A549 (cell line): ENCODE measurements around the gene SCARB2. TPM values are rescaled to one million over a fixed set of nuclear protein-coding genes. Genes with fewer than 3 reads are reported as not detected.

Experiments
- ATAC-seq, 2 experiments: fragments of 200-7000 bp in 1 of 2; fragments of >200 bp in 1 of 2; cut with Nextera tagmentation in 1 of 2; cut with Tn5 transposase in 1 of 2; 3 replicates each; pipeline versions ENCODE4 v1.8.0 to v1.9.1; 2018 to 2020; ENCODE audit warnings: mild to moderate bottlenecking in 1 of 2, moderate library complexity in 1 of 2
- CTCF ChIA-PET: fragments of 300-600 bp; sonication (Branson Sonifier 250); formaldehyde crosslinking; extraction: SDS; loops from one replicate; lab custom pipeline; 2021; ENCODE audit warnings: antibody characterized with exemption, inconsistent platforms; lab: Yijun Ruan, JAX
- POLR2A ChIA-PET: fragments of 350-600 bp; formaldehyde crosslinking; extraction: SDS; loops from one replicate; lab custom pipeline; 2021; ENCODE audit warnings: antibody characterized with exemption, inconsistent platforms; lab: Yijun Ruan, JAX
- DNase-seq, 2 experiments: peaks; one replicate each; pipeline versions ENCODE4 v3.0.0 to v3.0.0-alpha.2; 2011 to 2016; ENCODE audit warnings: low read depth in 1 of 2, low spot score in 1 of 2
- FAIRE-seq: peaks from 2 replicates; lab custom pipeline; 2011; peaks lifted over from hg19 to GRCh38; lab: Jason Lieb, UNC
- H3K27ac ChIP-seq, 2 experiments: fragments of >200 bp; sonication (Bioruptor Twin); formaldehyde crosslinking; 3 replicates each; pipeline ENCODE4 v1.5.1; 2016 to 2017
- H3K4me1 ChIP-seq: fragments of >200 bp; sonication (Bioruptor Twin); formaldehyde crosslinking; 3 replicates; pipeline ENCODE4 v1.6.1; 2016
- H3K4me2 ChIP-seq: fragments of >200 bp; sonication (Bioruptor Twin); formaldehyde crosslinking; 3 replicates; pipeline ENCODE4 v1.6.1; 2016
- H3K4me3 ChIP-seq: fragments of >200 bp; sonication (Bioruptor Twin); formaldehyde crosslinking; 3 replicates; pipeline ENCODE4 v1.5.1; 2016
- H3K9me3 ChIP-seq: fragments of >200 bp; sonication (Bioruptor Twin); formaldehyde crosslinking; 3 replicates; pipeline ENCODE4 v1.6.1; 2016
- CBX8 ChIP-seq: fragments of 200-600 bp; sonication (generic); IDR thresholded peaks from 2 replicates; pipeline ENCODE4 v1.6.1; 2016
- CHD4 ChIP-seq: fragments of 200-600 bp; sonication (generic); IDR thresholded peaks from 2 replicates; pipeline ENCODE4 v1.6.1; 2016; ENCODE audit warnings: antibody characterized with exemption, mild to moderate bottlenecking, borderline replicate concordance
- CTCF ChIP-seq: fragments of >200 bp; sonication (Bioruptor Twin); formaldehyde crosslinking; IDR thresholded peaks from 3 replicates; pipeline ENCODE4 v1.5.1; 2016
- E2F6 ChIP-seq: IDR thresholded peaks from 2 replicates; pipeline ENCODE4 v1.6.1; 2012; ENCODE audit warnings: low read depth, borderline replicate concordance
- ELK1 ChIP-seq: fragments of 150-350 bp; IDR thresholded peaks from 2 replicates; pipeline ENCODE4 v1.6.1; 2014; ENCODE audit warnings: low read depth, mild to moderate bottlenecking, low read length
- ESRRA ChIP-seq: fragments of 150-350 bp; IDR thresholded peaks from 2 replicates; pipeline ENCODE4 v1.6.1; 2014; ENCODE audit warnings: mild to moderate bottlenecking, low read length, borderline replicate concordance
- FOSB ChIP-seq: fragments of 250-450 bp; sonication (Bioruptor Pico); IDR thresholded peaks from 2 replicates; pipeline ENCODE4 v1.5.0; 2020; ENCODE audit warnings: mild to moderate bottlenecking, moderate library complexity
- HES2 ChIP-seq: fragments of >200 bp; sonication (Bioruptor Twin); formaldehyde crosslinking; IDR thresholded peaks from 2 replicates; pipeline ENCODE4 v1.6.1; 2016
- HOXA7 ChIP-seq: fragments of 250-450 bp; sonication (Bioruptor Pico); IDR thresholded peaks from 2 replicates; pipeline ENCODE4 v1.5.0; 2020; ENCODE audit warnings: mild to moderate bottlenecking, moderate library complexity
- HOXB13 ChIP-seq: fragments of 250-450 bp; sonication (Bioruptor Pico); IDR thresholded peaks from 2 replicates; pipeline ENCODE4 v1.5.0; 2020; ENCODE audit warnings: low read depth, mild to moderate bottlenecking, moderate library complexity
- KDM1A ChIP-seq: fragments of 200-600 bp; sonication (generic); IDR thresholded peaks from 2 replicates; pipeline ENCODE4 v1.6.1; 2016; ENCODE audit warnings: low read depth, mild to moderate bottlenecking
- KDM5A ChIP-seq: fragments of 200-600 bp; sonication (generic); IDR thresholded peaks from 2 replicates; pipeline ENCODE4 v1.6.1; 2016; ENCODE audit warnings: antibody characterized with exemption, mild to moderate bottlenecking
- MAFK ChIP-seq: fragments of 450-650 bp; IDR thresholded peaks from 2 replicates; pipeline ENCODE4 v1.6.1; 2014; ENCODE audit not compliant: partially characterized antibody
- MAX ChIP-seq: IDR thresholded peaks from 2 replicates; pipeline ENCODE4 v1.6.1; 2012
- MAZ ChIP-seq: fragments of 150-350 bp; IDR thresholded peaks from 2 replicates; pipeline ENCODE4 v1.6.1; 2014; ENCODE audit warnings: antibody characterized with exemption, low read depth, low read length, borderline replicate concordance
- MYC ChIP-seq: IDR thresholded peaks from 2 replicates; pipeline ENCODE4 v1.6.1; 2012; ENCODE audit warnings: mild to moderate bottlenecking, inconsistent platforms, low read length, improper control_type of control experiment, borderline replicate concordance
- NFE2L2 ChIP-seq: fragments of 150-350 bp; conservative IDR thresholded peaks from 2 replicates; pipeline ENCODE4 v1.6.1; 2014; ENCODE audit warnings: low read length
- NPAS2 ChIP-seq: fragments of 250-450 bp; sonication (Bioruptor Pico); IDR thresholded peaks from 2 replicates; pipeline ENCODE4 v1.8.0; 2022; ENCODE audit warnings: mild to moderate bottlenecking, moderate library complexity, borderline replicate concordance
- PBX3 ChIP-seq: IDR thresholded peaks from 2 replicates; pipeline ENCODE4 v1.6.1; 2012
- POLR2A ChIP-seq: IDR thresholded peaks from 2 replicates; pipeline ENCODE4 v1.6.1; 2012; ENCODE audit warnings: mild to moderate bottlenecking, low read length
- RCOR1 ChIP-seq: fragments of 150-350 bp; IDR thresholded peaks from 2 replicates; pipeline ENCODE4 v1.6.1; 2014; ENCODE audit warnings: antibody characterized with exemption, low read length, low read depth
- REST ChIP-seq: fragments of 200-600 bp; sonication (generic); IDR thresholded peaks from 2 replicates; pipeline ENCODE4 v1.6.1; 2016; ENCODE audit warnings: antibody characterized with exemption, mild to moderate bottlenecking, moderate library complexity
- RFX5 ChIP-seq: fragments of 450-650 bp; IDR thresholded peaks from 2 replicates; pipeline ENCODE4 v1.7.1; 2014; ENCODE audit warnings: antibody characterized with exemption, mild to moderate bottlenecking, moderate library complexity
- SREBF2 ChIP-seq: fragments of 450-650 bp; IDR thresholded peaks from 2 replicates; pipeline ENCODE4 v1.6.1; 2014; ENCODE audit warnings: mild to moderate bottlenecking, moderate library complexity
- TFCP2L1 ChIP-seq: fragments of 250-450 bp; sonication (Bioruptor Pico); IDR thresholded peaks from 2 replicates; pipeline ENCODE4 v1.5.0; 2021; ENCODE audit warnings: mild to moderate bottlenecking
- USF2 ChIP-seq: fragments of 450-650 bp; IDR thresholded peaks from 2 replicates; pipeline ENCODE4 v1.6.1; 2014; ENCODE audit warnings: antibody characterized with exemption
- ZNF302 ChIP-seq: fragments of 250-450 bp; sonication (Bioruptor Pico); IDR thresholded peaks from 2 replicates; pipeline ENCODE4 v1.9.0; 2021; ENCODE audit warnings: inconsistent platforms, mild to moderate bottlenecking, moderate library complexity
- ZSCAN20 ChIP-seq: fragments of 250-450 bp; sonication (Bioruptor Pico); IDR thresholded peaks from 2 replicates; pipeline ENCODE4 v1.8.0; 2022; ENCODE audit warnings: mild to moderate bottlenecking, moderate library complexity
- WGBS: methylation state at CpG from one replicate; pipeline ENCODE4 v1.1.6; 2017; ENCODE audit errors: missing lambda C conversion rate; 5-methylcytosine and 5-hydroxymethylcytosine counted together
- polyA plus RNA-seq, 4 experiments: library from polyadenylated mRNA; depleted of rRNA in 3 of 4; stranded (reverse); fragments of >200 nt; fragmentation: RNase III in 1 of 4; extraction: RNeasy Plus Mini Kit Qiagen cat#74134 plus additional on column Dnase treatment in 1 of 4; gene quantifications; 2 replicates in 3 of 4; 3 replicates in 1 of 4; pipeline ENCODE4 v1.2.3, GENCODE V29; 2011 to 2017

SCARB2 gene
- polyA plus RNA-seq, 2 of the 4 experiments (the other 2 are of a cell fraction): 47.2 to 65.4 TPM

- Histone ChIP-seq H3K4me3 (no peak overlapping the region), H3K27ac (no peak overlapping the region), H3K9me3 (no peaks in the 10 kb centered on the region), H3K4me1 (peaks cover 32% of the 10 kb centered on the region), H3K4me2 (no peak overlapping the region)
- 95% methylated on average over 4 of the region's 4 CpGs for WGBS
- POLR2A ChIA-PET: interaction anchor here (1.5 kb wide), 1 partner anchor 103 kb away, joined by 3 read pairs; the partner anchor contains the start of gene STBD1
- TF ChIP-seq CHD4 (no peak), FOSB (CRISPR knock-in tag) (no peak), HOXA7 (no peak), TFCP2L1 (no peak), MAZ (no peak), HES2 (no peak), MAX (no peak), CBX8 (no peak), POLR2A (no peak), NFE2L2 (no peak), PBX3 (no peak), SREBF2 (no peak), NPAS2 (CRISPR knock-in tag) (no peak), KDM1A (no peak), ESRRA (no peak), USF2 (no peak), RFX5 (no peak), RCOR1 (no peak), ELK1 (no peak), E2F6 (no peak)
- no peak for DNase-seq
- ATAC-seq: no peak
- CTCF ChIA-PET: interaction anchor here (2.1 kb wide), 1 partner anchor 24 kb away, joined by 7 read pairs; no protein-coding TSS in a partner anchor
- no peak for FAIRE-seq
These were observed 10.1 kb downstream of the SCARB2 start for GRCh38 chr4:76203541-76203940.

GRCh38 chr4:76201276-76201675 lies 12.3 kb downstream of the SCARB2 start:
- ATAC-seq (no peak), DNase-seq (no peak), FAIRE-seq (no peak)
- Histone ChIP-seq H3K4me3 (no peak overlapping the region), H3K4me1 (peaks cover 27% of the 10 kb centered on the region), H3K9me3 (no peaks in the 10 kb centered on the region), H3K4me2 (no peak overlapping the region), H3K27ac (no peak overlapping the region)
- CTCF ChIA-PET: no interaction called here
- 96% methylated on average over 4 of the region's 4 CpGs for WGBS
- POLR2A ChIA-PET: no interaction called here
- no peak for TF ChIP-seq ZSCAN20 (CRISPR knock-in tag)
- no peak for TF ChIP-seq POLR2A
- TF ChIP-seq ESRRA: no peak
- TF ChIP-seq CHD4: no peak
- no peak for TF ChIP-seq REST
- TF ChIP-seq HOXB13 (CRISPR knock-in tag): no peak
- TF ChIP-seq ZNF302 (CRISPR knock-in tag): no peak
- no peak for TF ChIP-seq NFE2L2
- TF ChIP-seq KDM5A: no peak
- no peak for TF ChIP-seq PBX3
- no peak for TF ChIP-seq NPAS2 (CRISPR knock-in tag)
- no peak for TF ChIP-seq MAFK
- TF ChIP-seq CTCF: no peak
- TF ChIP-seq MYC: no peak
